Endothelial cell of umbilical vein (primary cell): Measurements from ENCODE around the gene CILP2. TPM values are rescaled to one million over a fixed set of nuclear protein-coding genes. Genes with fewer than 3 reads are reported as not detected.

Source experiments
- BruUV-seq: library from RNA; stranded (reverse); fragments of 400-500 nt; replicated peaks from 2 replicates; lab custom pipeline; 2021; lab: Mats Ljungman, UMichigan
- CTCF ChIA-PET: fragments of 300-600, 350-600 bp; sonication (Branson Sonifier 250); formaldehyde crosslinking; loops from one replicate; lab custom pipeline; 2021; ENCODE audit warnings: antibody characterized with exemption, inconsistent platforms; lab: Charles Lee
- POLR2A ChIA-PET: fragments of 300-600, 350-600 bp; sonication (Branson Sonifier 250); formaldehyde crosslinking; loops from one replicate; lab custom pipeline; 2021; ENCODE audit warnings: antibody characterized with exemption, inconsistent platforms; lab: Charles Lee
- DNase-seq: peaks from one replicate; pipeline ENCODE4 v3.0.0-alpha.2; 2011; ENCODE audit warnings: low read depth, low spot score
- FAIRE-seq: peaks from 2 replicates; lab custom pipeline; 2011; peaks lifted over from hg19 to GRCh38; lab: Jason Lieb, UNC
- H2AFZ ChIP-seq: 2 replicates; pipeline ENCODE4 v1.6.0; 2012; ENCODE audit warnings: low read depth, low read length, control low read depth, inconsistent platforms
- H3K27ac ChIP-seq: 2 replicates; pipeline ENCODE4 v1.5.1; 2011; ENCODE audit warnings: low read depth, mild to moderate bottlenecking, control low read depth, low read length, moderate library complexity; ENCODE audit not compliant: insufficient read depth
- H3K27me3 ChIP-seq, 2 experiments: 2 replicates each; pipeline versions ENCODE4 v1.6.0 to v1.6.1; 2011; ENCODE audit warnings: low read length in 2 of 2, mixed read lengths in 1 of 2; ENCODE audit not compliant: control insufficient read depth in 2 of 2, insufficient read depth in 2 of 2
- H3K36me3 ChIP-seq, 2 experiments: 2 replicates in 1 of 2; 3 replicates in 1 of 2; pipeline ENCODE4 v1.5.1; 2011; ENCODE audit warnings: low read length in 2 of 2, mild to moderate bottlenecking in 1 of 2, moderate library complexity in 1 of 2; ENCODE audit not compliant: control insufficient read depth in 2 of 2, insufficient read depth in 2 of 2; ENCODE audit errors: extremely low read depth in 1 of 2
- H3K4me1 ChIP-seq: 3 replicates; pipeline ENCODE4 v1.5.1; 2011; ENCODE audit warnings: mild to moderate bottlenecking, low read length; ENCODE audit not compliant: control insufficient read depth, insufficient read depth; ENCODE audit errors: extremely low read depth
- H3K4me2 ChIP-seq: 2 replicates; pipeline ENCODE4 v1.6.1; 2011; ENCODE audit warnings: low read length, control low read depth, mixed read lengths; ENCODE audit not compliant: insufficient read depth
- H3K4me3 ChIP-seq, 3 experiments: fragments of 200-600 bp in 1 of 3; sonication (generic), shearing (Covaris generic) in 1 of 3; replicated peaks in 1 of 3; 2 replicates each; pipeline ENCODE4 v1.5.1; 2011 to 2016; ENCODE audit warnings: control low read depth in 3 of 3, low read length in 3 of 3, mild to moderate bottlenecking in 2 of 3, inconsistent platforms in 1 of 3, low read depth in 1 of 3, moderate library complexity in 1 of 3; ENCODE audit not compliant: insufficient read depth in 1 of 3
- H3K79me2 ChIP-seq: 2 replicates; pipeline ENCODE4 v1.6.0; 2012; ENCODE audit warnings: low read length, inconsistent platforms; ENCODE audit not compliant: control insufficient read depth, insufficient read depth
- H3K9ac ChIP-seq: replicated peaks from 2 replicates; pipeline ENCODE3; 2011; ENCODE audit warnings: low read length, control low read depth; ENCODE audit not compliant: insufficient read depth; ENCODE audit errors: extremely low read depth
- H3K9me1 ChIP-seq: replicated peaks from 3 replicates; pipeline ENCODE4 v1.6.0; 2011; ENCODE audit warnings: mild to moderate bottlenecking, low read length; ENCODE audit not compliant: control insufficient read depth, insufficient read depth; ENCODE audit errors: extremely low read depth
- H3K9me3 ChIP-seq: replicated peaks from 2 replicates; pipeline ENCODE4 v1.5.1; 2012; ENCODE audit warnings: low read length, inconsistent platforms; ENCODE audit not compliant: control insufficient read depth, insufficient read depth
- H4K20me1 ChIP-seq: replicated peaks from 2 replicates; pipeline ENCODE3; 2011; ENCODE audit warnings: mild to moderate bottlenecking, low read length; ENCODE audit not compliant: control insufficient read depth, insufficient read depth; ENCODE audit errors: extremely low read depth
- EZH2 ChIP-seq: IDR thresholded peaks from 2 replicates; pipeline ENCODE4 v1.6.1; 2012; ENCODE audit warnings: borderline replicate concordance, low read depth, mild to moderate bottlenecking, moderate library complexity, low read length, inconsistent platforms; ENCODE audit not compliant: severe bottlenecking
- FOS ChIP-seq: IDR thresholded peaks from 2 replicates; pipeline ENCODE4 v1.6.1; 2011; ENCODE audit warnings: mild to moderate bottlenecking, low read length, moderate library complexity, borderline replicate concordance; ENCODE audit not compliant: insufficient read depth
- GATA2 ChIP-seq: IDR thresholded peaks from 2 replicates; pipeline ENCODE4 v1.7.0; 2011; ENCODE audit warnings: low read depth, mild to moderate bottlenecking, moderate library complexity, mixed read lengths, low read length; ENCODE audit not compliant: insufficient read length, insufficient read depth
- JUN ChIP-seq: IDR thresholded peaks from 2 replicates; pipeline ENCODE4 v1.6.1; 2011; ENCODE audit warnings: borderline replicate concordance, low read depth; ENCODE audit not compliant: insufficient read length, insufficient read depth
- MYC ChIP-seq: IDR thresholded peaks from one replicate; pipeline ENCODE4 v1.6.1; 2011; ENCODE audit warnings: mild to moderate bottlenecking, low read depth, low read length
- POLR2A ChIP-seq: IDR thresholded peaks from 2 replicates; pipeline ENCODE4 v1.6.1; 2012; ENCODE audit warnings: low read depth, mild to moderate bottlenecking, control low read depth, low read length
- POLR2AphosphoS5 ChIP-seq: IDR thresholded peaks from 2 replicates; pipeline ENCODE4 v1.6.1; 2012; ENCODE audit warnings: low read depth, mild to moderate bottlenecking, control low read depth, low read length, moderate library complexity; ENCODE audit not compliant: insufficient read depth
- dilution Hi-C: fragments of 300-500 bp; cut with MboI; formaldehyde crosslinking; loops from one replicate; pipeline ENCODE4 v1.15.0; 2019; ENCODE audit warnings: low sequenced_read_pairs; ENCODE audit not compliant: extremely low pct_ligation_motif_present
- intact Hi-C: fragments of 100-400 bp; cut with micrococcal nuclease; formaldehyde crosslinking; loops from one replicate; pipeline ENCODE4 v1.10.0; 2022
- polyA plus RNA-seq, 4 experiments: library from polyadenylated mRNA; depleted of rRNA in 3 of 4; stranded (reverse) in 3 of 4; unstranded in 1 of 4; fragments of >200 nt; gene quantifications; 2 replicates each; pipeline versions ENCODE4 v1.2.1 to v1.2.3, GENCODE V29; 2011 to 2012; ENCODE audit warnings: missing spikeins in 1 of 4
- total RNA-seq: library from RNA; stranded (reverse); gene quantifications from 2 replicates; pipeline ENCODE4 v1.2.3, GENCODE V29; 2021
- TF ChIP-seq, protein P1 (sequence below): IDR thresholded peaks from 2 replicates; pipeline ENCODE4 v1.6.1; 2011; ENCODE audit not compliant: insufficient read depth, insufficient read length
- TF ChIP-seq, protein P2 (sequence below), 2 donors: IDR thresholded peaks; 1 replicate in 1 of 2; 2 replicates in 1 of 2; pipeline ENCODE4 v1.5.1; 2011; ENCODE audit warnings: low read length in 2 of 2, mild to moderate bottlenecking in 2 of 2, moderate library complexity in 2 of 2, control low read depth in 1 of 2, inconsistent platforms in 1 of 2, low read depth in 1 of 2; ENCODE audit not compliant: insufficient read depth in 1 of 2; ENCODE audit errors: extremely low read depth in 1 of 2

Gene CILP2
- total and polyA plus RNA-seq, 2 donors (not counting 3 experiments of a cell fraction or from before 2014, with no cell fraction given): 0.01 TPM; not detected in 1

- H3K79me2 ChIP-seq: no peaks in the 10 kb centered on the region
- no peaks in the 10 kb centered on the region for H3K4me1 ChIP-seq
- CTCF ChIA-PET: no interaction called here
- intact Hi-C loops (no loop called here), dilution Hi-C loops (no loop called here)
- no peak overlapping the region for H2AFZ ChIP-seq
- no peak overlapping the region for H3K4me3 ChIP-seq
- DNase-seq: no peak
- H3K36me3 ChIP-seq: no peaks in the 10 kb centered on the region
- H3K9ac ChIP-seq: no peak overlapping the region
- TF ChIP-seq MYC: no peak
- TF ChIP-seq JUN: no peak
- TF ChIP-seq, protein P1, sequence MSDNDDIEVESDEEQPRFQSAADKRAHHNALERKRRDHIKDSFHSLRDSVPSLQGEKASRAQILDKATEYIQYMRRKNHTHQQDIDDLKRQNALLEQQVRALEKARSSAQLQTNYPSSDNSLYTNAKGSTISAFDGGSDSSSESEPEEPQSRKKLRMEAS: no peak
- TF ChIP-seq GATA2: no peak
- TF ChIP-seq POLR2A: no peak
- no peak for TF ChIP-seq POLR2AphosphoS5
- no peaks in the 10 kb centered on the region for H3K27me3 ChIP-seq
- BruUV-seq: no TSS peak
- H3K4me2 ChIP-seq: no peak overlapping the region
- POLR2A ChIA-PET: no interaction called here
- no peaks in the 10 kb centered on the region for H4K20me1 ChIP-seq
- H3K9me1 ChIP-seq: no peaks in the 10 kb centered on the region
- no peak overlapping the region for H3K27ac ChIP-seq
- H3K9me3 ChIP-seq: no peaks in the 10 kb centered on the region
- no peak for FAIRE-seq
Measured at GRCh38 chr19:19575411-19575810, 37.3 kb downstream of the CILP2 start.

- Histone ChIP-seq H3K27me3 (no peaks in the 10 kb centered on the region), H3K4me3 (no peak overlapping the region), H3K9me1 (no peaks in the 10 kb centered on the region), H3K9ac (no peak overlapping the region), H3K4me1 (no peaks in the 10 kb centered on the region), H3K4me2 (no peak overlapping the region), H3K27ac (no peak overlapping the region), H2AFZ (no peak overlapping the region), H3K9me3 (no peaks in the 10 kb centered on the region), H3K36me3 (no peaks in the 10 kb centered on the region), H4K20me1 (no peaks in the 10 kb centered on the region), H3K79me2 (no peaks in the 10 kb centered on the region)
- intact Hi-C loops (no loop called here), dilution Hi-C loops (no loop called here)
- DNase-seq (no peak), FAIRE-seq (no peak)
- no TSS peak for BruUV-seq
- TF ChIP-seq JUN: no peak
- no peak for TF ChIP-seq MYC
- TF ChIP-seq, protein P1: no peak
- TF ChIP-seq, protein P2, sequence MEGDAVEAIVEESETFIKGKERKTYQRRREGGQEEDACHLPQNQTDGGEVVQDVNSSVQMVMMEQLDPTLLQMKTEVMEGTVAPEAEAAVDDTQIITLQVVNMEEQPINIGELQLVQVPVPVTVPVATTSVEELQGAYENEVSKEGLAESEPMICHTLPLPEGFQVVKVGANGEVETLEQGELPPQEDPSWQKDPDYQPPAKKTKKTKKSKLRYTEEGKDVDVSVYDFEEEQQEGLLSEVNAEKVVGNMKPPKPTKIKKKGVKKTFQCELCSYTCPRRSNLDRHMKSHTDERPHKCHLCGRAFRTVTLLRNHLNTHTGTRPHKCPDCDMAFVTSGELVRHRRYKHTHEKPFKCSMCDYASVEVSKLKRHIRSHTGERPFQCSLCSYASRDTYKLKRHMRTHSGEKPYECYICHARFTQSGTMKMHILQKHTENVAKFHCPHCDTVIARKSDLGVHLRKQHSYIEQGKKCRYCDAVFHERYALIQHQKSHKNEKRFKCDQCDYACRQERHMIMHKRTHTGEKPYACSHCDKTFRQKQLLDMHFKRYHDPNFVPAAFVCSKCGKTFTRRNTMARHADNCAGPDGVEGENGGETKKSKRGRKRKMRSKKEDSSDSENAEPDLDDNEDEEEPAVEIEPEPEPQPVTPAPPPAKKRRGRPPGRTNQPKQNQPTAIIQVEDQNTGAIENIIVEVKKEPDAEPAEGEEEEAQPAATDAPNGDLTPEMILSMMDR (IDR thresholded peaks at IDR 0.05; ENCODE audit: extremely low read depth in 1 of 2, insufficient read depth in 1 of 2, low read depth in 1 of 2, low read length in 2 of 2): no peak
- TF ChIP-seq POLR2A: no peak
- no peak for TF ChIP-seq POLR2AphosphoS5
- TF ChIP-seq GATA2: no peak
- no peak for TF ChIP-seq EZH2
- no peak for TF ChIP-seq FOS
- POLR2A ChIA-PET: no interaction called here
- CTCF ChIA-PET: interaction anchor here (1.1 kb wide), 1 partner anchor 20 kb away, joined by 3 read pairs; no protein-coding TSS in a partner anchor
Measured at GRCh38 chr19:19578252-19578651, 40.2 kb downstream of the CILP2 start.
